Lung (tissue), 12 donors: ENCODE measurements around the gene LYSMD4. TPM values are rescaled to one million over a fixed set of nuclear protein-coding genes. Genes with fewer than 3 reads are reported as not detected.
"Not testable (repeated sequence)": the region's sequence is repeated elsewhere in the genome, so short reads cannot be mapped to it uniquely, and the experiment has no call there.

ENCODE experiments used
- ATAC-seq: fragments of 200-7000 bp; cut with Tn5 transposase; one replicate; pipeline ENCODE4 v1.9.1; 2020; ENCODE audit warnings: moderate number of reproducible peaks; ENCODE audit not compliant: insufficient read depth, low FRiP score
- DNase-seq, 3 donors: peaks; one replicate each; pipeline ENCODE4 v3.0.0-alpha.2; 2013 to 2017
- H3K27ac ChIP-seq, 2 donors: one replicate each; pipeline ENCODE4 v1.5.1; 2013; ENCODE audit warnings: mild to moderate bottlenecking in 2 of 2, moderate library complexity in 2 of 2, control low read depth in 1 of 2, inconsistent platforms in 1 of 2, low read depth in 1 of 2, low read length in 1 of 2
- H3K27me3 ChIP-seq, 3 donors: one replicate each; pipeline ENCODE4 v1.5.1; 2013; ENCODE audit warnings: low read length in 2 of 3; ENCODE audit not compliant: control insufficient read depth in 3 of 3, insufficient read depth in 3 of 3
- H3K36me3 ChIP-seq, 4 donors: one replicate each; pipeline ENCODE4 v1.5.1; 2013; ENCODE audit warnings: low read length in 4 of 4, mild to moderate bottlenecking in 1 of 4, moderate library complexity in 1 of 4; ENCODE audit not compliant: control insufficient read depth in 4 of 4, insufficient read depth in 4 of 4
- H3K4me1 ChIP-seq, 5 donors: one replicate each; pipeline ENCODE4 v1.5.1; 2013; ENCODE audit warnings: low read length in 5 of 5, mild to moderate bottlenecking in 2 of 5, moderate library complexity in 1 of 5; ENCODE audit not compliant: control insufficient read depth in 5 of 5, insufficient read depth in 5 of 5
- H3K4me3 ChIP-seq: one replicate; pipeline ENCODE4 v1.5.1; 2013; ENCODE audit warnings: mild to moderate bottlenecking, control low read depth, moderate library complexity
- H3K9ac ChIP-seq, 2 donors: one replicate each; pipeline ENCODE4 v1.5.1; 2013; ENCODE audit warnings: low read length in 2 of 2, control low read depth in 1 of 2; ENCODE audit not compliant: insufficient read depth in 1 of 2
- H3K9me3 ChIP-seq, 4 donors: one replicate each; pipeline ENCODE4 v1.5.1; 2013; ENCODE audit warnings: low read length in 3 of 4, mild to moderate bottlenecking in 1 of 4, moderate library complexity in 1 of 4; ENCODE audit not compliant: control insufficient read depth in 4 of 4, insufficient read depth in 3 of 4
- CTCF ChIP-seq: IDR thresholded peaks from 2 replicates; pipeline ENCODE4 v1.5.1; 2012; ENCODE audit warnings: mild to moderate bottlenecking; ENCODE audit errors: control extremely low read depth, extremely low read depth
- WGBS, 2 donors: extraction: QIAGEN DNeasy Blood & Tissue Kit; methylation state at CpG; one replicate each; pipeline ENCODE4 v1.1.7; 2013; 5-methylcytosine and 5-hydroxymethylcytosine counted together
- polyA plus RNA-seq, 2 donors: library from polyadenylated mRNA; stranded (reverse); fragments of 200-250 nt; gene quantifications; one replicate each; pipeline ENCODE4 v1.2.1, GENCODE V29; 2013
- total RNA-seq, 2 donors: library from RNA; depleted of rRNA in 1 of 2; stranded (reverse); fragments of >200 nt in 1 of 2; gene quantifications; one replicate each; pipeline ENCODE4 v1.2.1, GENCODE V29; 2014 to 2021
- donor health status: control.
- donor health status: control.
- donor health status: Bipolar disorder and iron deficiency.
- donor health status: healthy.
- donor health status: DM: yes; HTN: yes; CAD: no.

The LYSMD4 gene
- total and polyA plus RNA-seq, 4 donors: 3.7 to 12.4 (median 9.5) TPM

GRCh38 chr15:99734575-99734974, 1.3 kb upstream of the LYSMD4 start:
- no peak overlapping the region for H3K9ac ChIP-seq
- H3K4me1 ChIP-seq: peaks cover 0 to 27% (median 8%) of the 10 kb centered on the region in 5 donors
- TF ChIP-seq CTCF: no peak
- no peaks in the 10 kb centered on the region for H3K36me3 ChIP-seq
- no peak overlapping the region for H3K27ac ChIP-seq
- DNase-seq (no peak), ATAC-seq (no peak)
- no peaks in the 10 kb centered on the region for H3K9me3 ChIP-seq
- H3K27me3 ChIP-seq: no peaks in the 10 kb centered on the region
- no peak overlapping the region for H3K4me3 ChIP-seq
- WGBS, 2 donors: 96 to 97% methylated on average over 1 of the region's 1 CpG

GRCh38 chr15:99734040-99734291, 729 bp upstream of the LYSMD4 start:
- H3K9ac ChIP-seq, H3K36me3 ChIP-seq, ATAC-seq, DNase-seq, H3K9me3 ChIP-seq, H3K4me3 ChIP-seq, H3K27me3 ChIP-seq: not testable (repeated sequence)
- Histone ChIP-seq H3K27ac (peak overlapping the region in 1 of 2 donors; percentile 93), H3K4me1 (peaks cover 0 to 33% (median 14%) of the 10 kb centered on the region in 5 donors)
- WGBS, 2 donors: 95 to 96% methylated on average over 13 of the region's 13 CpGs

- Histone ChIP-seq H3K4me1 (peaks cover 0 to 44% (median 20%) of the 10 kb centered on the region in 5 donors), H3K9ac (peak overlapping the region; percentile 42 to 75), H3K27ac (peak overlapping the region; percentile 76 to 86), H3K27me3 (no peaks in the 10 kb centered on the region), H3K4me3 (peak overlapping the region; percentile 84), H3K36me3 (peaks cover 0 to 9% (median 2%) of the 10 kb centered on the region in 4 donors), H3K9me3 (no peaks in the 10 kb centered on the region)
- peak in 2 of 3 donors; percentile 43 to 47 for DNase-seq
- WGBS, 2 donors: 0% methylated on average over 45 to 46 of the region's 46 CpGs
- ATAC-seq: peak; percentile 27
- TF ChIP-seq CTCF: no peak
These were observed 428 bp downstream of the LYSMD4 start for GRCh38 chr15:99732751-99733267.

- peak in 2 of 3 donors; percentile 47 to 67 for DNase-seq
- Histone ChIP-seq H3K27ac (peak overlapping the region; percentile 76 to 86), H3K9ac (peak overlapping the region; percentile 42 to 75), H3K4me3 (peak overlapping the region; percentile 84), H3K36me3 (peaks cover 0 to 10% (median 2%) of the 10 kb centered on the region in 4 donors), H3K27me3 (no peaks in the 10 kb centered on the region), H3K4me1 (peaks cover 0 to 49% (median 20%) of the 10 kb centered on the region in 5 donors), H3K9me3 (no peaks in the 10 kb centered on the region)
- WGBS, 2 donors: 29 to 35% methylated on average over 18 of the region's 18 CpGs
- TF ChIP-seq CTCF: no peak
- ATAC-seq: no peak
These were observed 1.0 kb downstream of the LYSMD4 start for GRCh38 chr15:99732124-99732750.
